ENCODE measurements around the gene CLIP2. TPM values are rescaled to one million over a fixed set of nuclear protein-coding genes. Genes with fewer than 3 reads are reported as not detected.

Gene CLIP2
- total RNA-seq, 1 experiment from 2014 or later = 35.1 TPM

Other genes with a start within 250 kb of the CLIP2 start
- gene LIMK1, start 205.6 kb upstream of the CLIP2 start, total RNA-seq (2014; rRNA removed; shearing (Covaris generic)) = 24.3 and 24.5 TPM in 2 replicates
- 619 and 659 TPM in 2 replicates for gene EIF4H, start 115.1 kb upstream of the CLIP2 start, total RNA-seq (2014; rRNA removed; shearing (Covaris generic))
- gene LAT2, start 79.4 kb upstream of the CLIP2 start, total RNA-seq (2014; rRNA removed; shearing (Covaris generic)) = 21.8 and 21.9 TPM in 2 replicates
- gene RFC2, start 35.0 kb upstream of the CLIP2 start, total RNA-seq (2014; rRNA removed; shearing (Covaris generic)) = 30.1 and 37.0 TPM in 2 replicates
- gene GTF2IRD1, start 164.5 kb downstream of the CLIP2 start, total RNA-seq (2014; rRNA removed; shearing (Covaris generic)) = 26.6 and 27.3 TPM in 2 replicates

Measured in NCI-H460 (cell line).